GM12892 (cell line): ENCODE data around the gene AGPS.

Experiments used
- POLR2AphosphoS5 ChIP-seq: IDR thresholded peaks from 2 replicates; pipeline ENCODE4 v1.6.1; 2011; ENCODE audit warnings: low read depth, low read length, control low read depth
- TAF1 ChIP-seq: IDR thresholded peaks from 2 replicates; pipeline ENCODE4 v1.6.1; 2011; ENCODE audit warnings: low read depth, mild to moderate bottlenecking, control low read depth, low read length, borderline replicate concordance

DNA sequence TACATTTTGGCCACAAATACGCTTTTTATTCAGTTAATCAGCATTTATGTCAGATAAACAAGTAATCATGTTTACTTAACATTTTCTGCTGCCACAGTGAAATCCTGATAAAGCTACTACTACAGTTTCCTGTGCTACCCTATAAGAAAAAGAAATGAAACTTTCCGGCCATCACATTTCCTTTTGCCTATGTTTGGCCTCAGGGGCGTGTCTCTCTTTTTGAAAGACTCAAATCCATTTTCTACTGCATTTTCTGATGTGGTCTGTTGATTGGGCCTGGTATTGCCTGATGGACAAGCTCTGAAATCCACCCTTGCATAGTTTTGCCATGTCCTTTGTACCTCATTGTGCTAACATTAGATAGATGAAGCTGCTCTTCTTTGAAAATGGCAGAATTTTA is 152.6 kb downstream of the AGPS start:
- no peak for TF ChIP-seq POLR2AphosphoS5
- no peak for TF ChIP-seq TAF1
